ENCODE results near the gene KDM4F.
"Not testable (repeated sequence)": the region's sequence is repeated elsewhere in the genome, so short reads cannot be mapped to it uniquely, and the experiment has no call there.

The KDM4F gene

GRCh38 chr11:95037356-95038035 is 11.7 kb upstream of the KDM4F start:
- H3K4me3 ChIP-seq (ENCODE audit: low read length); H3K9ac ChIP-seq (ENCODE audit: low read length); H3K27ac ChIP-seq (ENCODE audit: low read length); H3K4me1 ChIP-seq (ENCODE audit: control insufficient read depth, low read depth, low read length); H3K9me3 ChIP-seq (ENCODE audit: control insufficient read depth, low read depth, low read length); H3K27me3 ChIP-seq (ENCODE audit: control insufficient read depth, insufficient read depth, low read length); H3K36me3 ChIP-seq (ENCODE audit: control insufficient read depth, low read depth, low read length): not testable (repeated sequence)

DNA sequence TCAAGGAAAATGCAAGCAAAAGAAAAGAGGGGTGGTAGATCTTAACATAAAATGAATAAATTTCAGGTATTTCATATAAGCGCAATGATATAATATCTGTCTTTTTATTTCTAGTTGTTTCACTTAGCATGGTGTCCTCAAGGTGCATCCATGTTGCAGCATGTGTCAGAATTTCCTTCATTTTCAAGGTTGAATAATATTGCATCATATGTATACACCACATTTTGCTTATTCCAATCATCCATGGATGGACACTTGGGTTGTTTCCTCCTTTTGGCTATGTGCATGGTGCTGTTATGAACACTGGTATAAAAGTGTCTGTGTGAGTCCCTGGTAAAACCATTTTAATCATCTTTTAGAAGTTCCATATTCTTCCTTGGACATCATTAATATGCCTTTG is 7.0 kb upstream of the KDM4F start:
- H3K9ac ChIP-seq (ENCODE audit: low read length) = no peak overlapping the region
- no peaks in the 10 kb centered on the region for H3K36me3 ChIP-seq (ENCODE audit: control insufficient read depth, low read depth, low read length)
- no peak overlapping the region for H3K4me3 ChIP-seq (ENCODE audit: low read length)
- H3K27me3 ChIP-seq (ENCODE audit: control insufficient read depth, insufficient read depth, low read length) = no peaks in the 10 kb centered on the region
- H3K9me3 ChIP-seq (ENCODE audit: control insufficient read depth, low read depth, low read length) = no peaks in the 10 kb centered on the region
- no peak overlapping the region for H3K27ac ChIP-seq (ENCODE audit: low read length)
- H3K4me1 ChIP-seq (ENCODE audit: control insufficient read depth, low read depth, low read length) = no peaks in the 10 kb centered on the region

DNA sequence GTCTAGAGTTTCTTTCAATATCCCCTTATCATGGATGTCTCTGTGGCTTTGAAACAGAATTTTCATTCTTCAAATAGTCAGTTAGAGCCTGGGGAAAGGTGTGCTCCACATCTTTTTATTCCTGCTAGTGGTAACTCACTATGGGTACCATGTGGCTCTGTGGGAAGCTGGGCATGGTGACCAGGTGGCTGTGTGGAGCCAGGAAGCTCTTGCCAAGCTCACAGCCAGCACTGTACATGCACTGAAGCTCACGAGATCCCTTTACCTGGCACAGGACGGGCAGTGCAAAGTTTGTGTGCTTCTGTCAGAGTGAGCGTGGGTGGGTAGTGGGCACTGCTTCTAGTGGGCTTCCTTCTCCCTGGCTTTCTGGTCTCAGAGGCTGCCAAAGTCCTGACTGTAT is 6.3 kb upstream of the KDM4F start:
- no peak overlapping the region for H3K27ac ChIP-seq (ENCODE audit: low read length)
- H3K36me3 ChIP-seq (ENCODE audit: control insufficient read depth, low read depth, low read length) = no peaks in the 10 kb centered on the region
- H3K9ac ChIP-seq (ENCODE audit: low read length) = no peak overlapping the region
- H3K27me3 ChIP-seq (ENCODE audit: control insufficient read depth, insufficient read depth, low read length) = no peaks in the 10 kb centered on the region
- no peak overlapping the region for H3K4me3 ChIP-seq (ENCODE audit: low read length)
- no peaks in the 10 kb centered on the region for H3K4me1 ChIP-seq (ENCODE audit: control insufficient read depth, low read depth, low read length)
- no peaks in the 10 kb centered on the region for H3K9me3 ChIP-seq (ENCODE audit: control insufficient read depth, low read depth, low read length)

DNA sequence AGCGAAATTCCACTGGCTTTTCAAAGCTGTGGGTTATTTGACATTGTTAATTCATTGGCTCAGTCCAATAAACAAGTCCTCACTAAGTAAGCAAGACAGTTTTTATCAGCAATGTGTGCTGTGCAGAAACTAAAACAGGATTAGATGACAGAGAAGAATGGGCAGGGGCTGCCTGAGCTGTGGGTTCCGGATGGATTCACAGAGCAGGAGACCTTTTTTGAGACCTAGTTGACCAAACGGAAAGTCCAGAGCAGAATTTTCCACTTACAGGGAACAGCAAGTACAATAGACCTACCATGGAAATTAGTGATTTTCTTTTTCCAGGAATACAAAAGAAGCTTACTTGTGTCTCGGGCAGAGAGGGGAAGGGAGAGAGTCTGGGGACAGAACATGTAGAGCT is 5.2 kb upstream of the KDM4F start:
- Histone ChIP-seq H3K27ac (ENCODE audit: low read length) (no peak overlapping the region), H3K9me3 (ENCODE audit: control insufficient read depth, low read depth, low read length) (no peaks in the 10 kb centered on the region), H3K4me3 (ENCODE audit: low read length) (no peak overlapping the region), H3K9ac (ENCODE audit: low read length) (no peak overlapping the region), H3K27me3 (ENCODE audit: control insufficient read depth, insufficient read depth, low read length) (no peaks in the 10 kb centered on the region), H3K36me3 (ENCODE audit: control insufficient read depth, low read depth, low read length) (no peaks in the 10 kb centered on the region), H3K4me1 (ENCODE audit: control insufficient read depth, low read depth, low read length) (no peaks in the 10 kb centered on the region)

- Histone ChIP-seq H3K4me1 (ENCODE audit: control insufficient read depth, low read depth, low read length) (no peaks in the 10 kb centered on the region), H3K9ac (ENCODE audit: low read length) (no peak overlapping the region), H3K27me3 (ENCODE audit: control insufficient read depth, insufficient read depth, low read length) (no peaks in the 10 kb centered on the region), H3K36me3 (ENCODE audit: control insufficient read depth, low read depth, low read length) (no peaks in the 10 kb centered on the region), H3K9me3 (ENCODE audit: control insufficient read depth, low read depth, low read length) (no peaks in the 10 kb centered on the region), H3K4me3 (ENCODE audit: low read length) (no peak overlapping the region), H3K27ac (ENCODE audit: low read length) (no peak overlapping the region)
These were observed 3.4 kb upstream of the KDM4F start for GRCh38 chr11:95045812-95046211.

GRCh38 chr11:95050595-95051202 is 1.5 kb downstream of the KDM4F start:
- no peaks in the 10 kb centered on the region for H3K36me3 ChIP-seq (ENCODE audit: control insufficient read depth, low read depth, low read length)
- H3K4me1 ChIP-seq (ENCODE audit: control insufficient read depth, low read depth, low read length) = no peaks in the 10 kb centered on the region
- no peaks in the 10 kb centered on the region for H3K27me3 ChIP-seq (ENCODE audit: control insufficient read depth, insufficient read depth, low read length)
- H3K4me3 ChIP-seq (ENCODE audit: low read length) = no peak overlapping the region
- H3K9ac ChIP-seq (ENCODE audit: low read length) = no peak overlapping the region
- H3K9me3 ChIP-seq (ENCODE audit: control insufficient read depth, low read depth, low read length) = no peaks in the 10 kb centered on the region
- no peak overlapping the region for H3K27ac ChIP-seq (ENCODE audit: low read length)

DNA sequence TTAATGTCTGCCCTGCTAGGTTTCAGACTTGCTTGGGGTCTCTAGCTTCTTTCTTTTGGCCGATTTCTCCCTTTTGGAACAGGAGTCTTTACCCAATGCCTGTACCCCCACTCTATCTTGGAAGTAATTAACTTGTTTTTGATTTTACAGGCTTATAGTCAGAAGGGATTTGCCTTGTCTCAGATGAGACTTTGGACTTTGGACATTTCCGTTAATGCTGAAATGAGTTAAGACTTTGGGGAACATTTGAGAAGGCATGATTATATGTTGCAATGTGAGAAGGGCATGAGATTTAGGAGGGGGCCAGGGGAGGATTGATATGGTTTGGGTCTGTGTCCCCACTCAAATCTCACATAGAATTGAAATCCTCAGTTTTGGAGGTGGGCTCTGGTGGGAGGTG is 5.1 kb downstream of the KDM4F start:
- H3K27ac ChIP-seq (ENCODE audit: low read length) = no peak overlapping the region
- H3K4me1 ChIP-seq (ENCODE audit: control insufficient read depth, low read depth, low read length) = no peaks in the 10 kb centered on the region
- no peaks in the 10 kb centered on the region for H3K9me3 ChIP-seq (ENCODE audit: control insufficient read depth, low read depth, low read length)
- H3K9ac ChIP-seq (ENCODE audit: low read length) = no peak overlapping the region
- no peak overlapping the region for H3K4me3 ChIP-seq (ENCODE audit: low read length)
- no peaks in the 10 kb centered on the region for H3K27me3 ChIP-seq (ENCODE audit: control insufficient read depth, insufficient read depth, low read length)
- H3K36me3 ChIP-seq (ENCODE audit: control insufficient read depth, low read depth, low read length) = no peaks in the 10 kb centered on the region

- no peaks in the 10 kb centered on the region for H3K36me3 ChIP-seq (ENCODE audit: control insufficient read depth, low read depth, low read length)
- H3K9ac ChIP-seq (ENCODE audit: low read length) = no peak overlapping the region
- H3K27me3 ChIP-seq (ENCODE audit: control insufficient read depth, insufficient read depth, low read length) = no peaks in the 10 kb centered on the region
- H3K27ac ChIP-seq (ENCODE audit: low read length) = no peak overlapping the region
- no peak overlapping the region for H3K4me3 ChIP-seq (ENCODE audit: low read length)
- no peaks in the 10 kb centered on the region for H3K4me1 ChIP-seq (ENCODE audit: control insufficient read depth, low read depth, low read length)
- no peaks in the 10 kb centered on the region for H3K9me3 ChIP-seq (ENCODE audit: control insufficient read depth, low read depth, low read length)
These were observed 6.2 kb downstream of the KDM4F start for GRCh38 chr11:95055283-95055897.

- H3K4me1 ChIP-seq (ENCODE audit: control insufficient read depth, low read depth, low read length) = no peaks in the 10 kb centered on the region
- no peaks in the 10 kb centered on the region for H3K27me3 ChIP-seq (ENCODE audit: control insufficient read depth, insufficient read depth, low read length)
- H3K27ac ChIP-seq (ENCODE audit: low read length) = no peak overlapping the region
- no peak overlapping the region for H3K9ac ChIP-seq (ENCODE audit: low read length)
- H3K9me3 ChIP-seq (ENCODE audit: control insufficient read depth, low read depth, low read length) = no peaks in the 10 kb centered on the region
- no peaks in the 10 kb centered on the region for H3K36me3 ChIP-seq (ENCODE audit: control insufficient read depth, low read depth, low read length)
- H3K4me3 ChIP-seq (ENCODE audit: low read length) = no peak overlapping the region
These were observed 8.7 kb downstream of the KDM4F start for GRCh38 chr11:95057959-95058358.

GRCh38 chr11:95058621-95059020 is 9.4 kb downstream of the KDM4F start:
- no peak overlapping the region for H3K9ac ChIP-seq (ENCODE audit: low read length)
- H3K9me3 ChIP-seq (ENCODE audit: control insufficient read depth, low read depth, low read length) = no peaks in the 10 kb centered on the region
- H3K36me3 ChIP-seq (ENCODE audit: control insufficient read depth, low read depth, low read length) = no peaks in the 10 kb centered on the region
- no peak overlapping the region for H3K4me3 ChIP-seq (ENCODE audit: low read length)
- no peaks in the 10 kb centered on the region for H3K27me3 ChIP-seq (ENCODE audit: control insufficient read depth, insufficient read depth, low read length)
- H3K4me1 ChIP-seq (ENCODE audit: control insufficient read depth, low read depth, low read length) = no peaks in the 10 kb centered on the region
- no peak overlapping the region for H3K27ac ChIP-seq (ENCODE audit: low read length)

GRCh38 chr11:95059046-95059445 is 9.8 kb downstream of the KDM4F start:
- H3K9ac ChIP-seq (ENCODE audit: low read length) = no peak overlapping the region
- H3K36me3 ChIP-seq (ENCODE audit: control insufficient read depth, low read depth, low read length) = no peaks in the 10 kb centered on the region
- no peaks in the 10 kb centered on the region for H3K9me3 ChIP-seq (ENCODE audit: control insufficient read depth, low read depth, low read length)
- no peaks in the 10 kb centered on the region for H3K27me3 ChIP-seq (ENCODE audit: control insufficient read depth, insufficient read depth, low read length)
- H3K27ac ChIP-seq (ENCODE audit: low read length) = no peak overlapping the region
- no peaks in the 10 kb centered on the region for H3K4me1 ChIP-seq (ENCODE audit: control insufficient read depth, low read depth, low read length)
- H3K4me3 ChIP-seq (ENCODE audit: low read length) = no peak overlapping the region

DNA sequence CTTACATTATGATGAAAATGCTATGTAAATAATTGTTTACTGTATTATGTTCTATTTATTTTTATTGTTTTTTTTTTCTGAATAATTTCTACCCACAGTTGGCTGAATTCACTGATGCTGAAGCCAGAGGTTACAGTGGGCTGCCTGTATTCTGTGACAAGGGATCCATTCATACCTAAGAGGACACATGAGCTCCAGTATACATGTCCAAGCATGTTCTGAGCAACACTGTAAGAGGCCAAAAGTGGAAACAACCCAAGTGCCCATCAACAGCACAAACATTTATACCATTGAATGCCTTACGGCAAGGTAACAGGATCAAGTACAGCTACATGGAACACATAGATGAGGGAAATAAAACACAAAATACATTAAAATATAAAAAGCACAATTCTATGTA is 16.1 kb downstream of the KDM4F start:
- Histone ChIP-seq H3K9me3 (ENCODE audit: control insufficient read depth, low read depth, low read length) (no peaks in the 10 kb centered on the region), H3K27me3 (ENCODE audit: control insufficient read depth, insufficient read depth, low read length) (no peaks in the 10 kb centered on the region), H3K4me3 (ENCODE audit: low read length) (no peak overlapping the region), H3K4me1 (ENCODE audit: control insufficient read depth, low read depth, low read length) (peaks cover 12% of the 10 kb centered on the region), H3K36me3 (ENCODE audit: control insufficient read depth, low read depth, low read length) (no peaks in the 10 kb centered on the region), H3K27ac (ENCODE audit: low read length) (no peak overlapping the region), H3K9ac (ENCODE audit: low read length) (no peak overlapping the region)

Measured in iPS-18a (cell line).